Measurements from ENCODE around the gene C22orf23. TPM values are rescaled to one million over a fixed set of nuclear protein-coding genes. Genes with fewer than 3 reads are reported as not detected.

The C22orf23 gene
- total RNA-seq, 1 experiment from 2014 or later, result 1.0 TPM

GRCh38 chr22:37991731-37992442 is 38.5 kb upstream of the C22orf23 start:
- H3F3A ChIP-seq (ENCODE audit: insufficient read depth, low read depth), result peaks cover 4% of the 10 kb centered on the region
- CTCF ChIA-PET, result interaction anchor here (0.7 kb wide), 1 partner anchor 47 kb away, joined by 3 read pairs; no protein-coding TSS in a partner anchor
- no peak for TF ChIP-seq CTCF (conservative IDR thresholded peaks at IDR 0.05)
- TF ChIP-seq EZH2 (IDR thresholded peaks at IDR 0.05; ENCODE audit: low read depth), result no peak
- no peak overlapping the region for H2AFZ ChIP-seq
- no peaks in the 10 kb centered on the region for H3K9me3 ChIP-seq (ENCODE audit: insufficient read depth, low read depth)
- no peaks in the 10 kb centered on the region for H4K20me1 ChIP-seq (ENCODE audit: insufficient read depth)
- BruUV-seq (replicated peaks), result no TSS peak
- no peaks in the 10 kb centered on the region for H3K79me2 ChIP-seq (ENCODE audit: low read depth)
- peaks cover 7% of the 10 kb centered on the region for H3K4me1 ChIP-seq (replicated peaks; ENCODE audit: insufficient read depth)
- no peaks in the 10 kb centered on the region for H3K27me3 ChIP-seq (ENCODE audit: insufficient read depth, low read depth)
- intact Hi-C loops (cut with micrococcal nuclease; ENCODE audit: unreplicated experiment), result no loop called here
- H3K27ac ChIP-seq, result no peak overlapping the region
- no peak overlapping the region for H3K4me3 ChIP-seq
- no peak for DNase-seq
- no peaks in the 10 kb centered on the region for H3K36me3 ChIP-seq (ENCODE audit: low read depth)
- H3K4me2 ChIP-seq, result no peak overlapping the region
- H3K9me2 ChIP-seq (ENCODE audit: insufficient read depth), result no peaks in the 10 kb centered on the region
- POLR2A ChIA-PET (ENCODE audit: unreplicated experiment), result no interaction called here

- CTCF ChIA-PET, result no interaction called here
- no peak overlapping the region for H3K27ac ChIP-seq
- peaks cover 4% of the 10 kb centered on the region for H3F3A ChIP-seq (ENCODE audit: insufficient read depth, low read depth)
- H3K9me3 ChIP-seq (ENCODE audit: insufficient read depth, low read depth), result no peaks in the 10 kb centered on the region
- H3K4me1 ChIP-seq (replicated peaks; ENCODE audit: insufficient read depth), result peaks cover under 1% of the 10 kb centered on the region
- intact Hi-C loops (cut with micrococcal nuclease; ENCODE audit: unreplicated experiment), result no loop called here
- no peaks in the 10 kb centered on the region for H3K27me3 ChIP-seq (ENCODE audit: insufficient read depth, low read depth)
- H3K79me2 ChIP-seq (ENCODE audit: low read depth), result no peaks in the 10 kb centered on the region
- POLR2A ChIA-PET (ENCODE audit: unreplicated experiment), result no interaction called here
- no peaks in the 10 kb centered on the region for H3K36me3 ChIP-seq (ENCODE audit: low read depth)
- H3K9me2 ChIP-seq (ENCODE audit: insufficient read depth), result no peaks in the 10 kb centered on the region
- no peak overlapping the region for H2AFZ ChIP-seq
- no peak overlapping the region for H3K4me3 ChIP-seq
- BruUV-seq (replicated peaks), result no TSS peak
- H3K4me2 ChIP-seq, result no peak overlapping the region
- TF ChIP-seq EZH2 (IDR thresholded peaks at IDR 0.05; ENCODE audit: low read depth) (no peak), CTCF (conservative IDR thresholded peaks at IDR 0.05) (no peak)
- H4K20me1 ChIP-seq (ENCODE audit: insufficient read depth), result no peaks in the 10 kb centered on the region
- DNase-seq, result no peak
Observed at GRCh38 chr22:37990862-37991261, 37.5 kb upstream of the C22orf23 start.

GRCh38 chr22:37990301-37990700 is 36.9 kb upstream of the C22orf23 start:
- no peak overlapping the region for H3K4me2 ChIP-seq
- DNase-seq, result no peak
- no peaks in the 10 kb centered on the region for H3K36me3 ChIP-seq (ENCODE audit: low read depth)
- H3F3A ChIP-seq (ENCODE audit: insufficient read depth, low read depth), result peaks cover 4% of the 10 kb centered on the region
- no peaks in the 10 kb centered on the region for H3K79me2 ChIP-seq (ENCODE audit: low read depth)
- no peaks in the 10 kb centered on the region for H3K27me3 ChIP-seq (ENCODE audit: insufficient read depth, low read depth)
- H3K9me3 ChIP-seq (ENCODE audit: insufficient read depth, low read depth), result no peaks in the 10 kb centered on the region
- H3K9me2 ChIP-seq (ENCODE audit: insufficient read depth), result no peaks in the 10 kb centered on the region
- H3K4me3 ChIP-seq, result no peak overlapping the region
- POLR2A ChIA-PET (ENCODE audit: unreplicated experiment), result no interaction called here
- no peaks in the 10 kb centered on the region for H3K4me1 ChIP-seq (replicated peaks; ENCODE audit: insufficient read depth)
- no peaks in the 10 kb centered on the region for H4K20me1 ChIP-seq (ENCODE audit: insufficient read depth)
- intact Hi-C loops (cut with micrococcal nuclease; ENCODE audit: unreplicated experiment), result no loop called here
- no peak overlapping the region for H3K27ac ChIP-seq
- no TSS peak for BruUV-seq (replicated peaks)
- CTCF ChIA-PET, result interaction anchor here (0.6 kb wide), 1 partner anchor 170 kb away, joined by 4 read pairs; no protein-coding TSS in a partner anchor
- TF ChIP-seq CTCF (conservative IDR thresholded peaks at IDR 0.05), result no peak
- H2AFZ ChIP-seq, result no peak overlapping the region
